ENCODE results near the gene CALHM1. TPM values are rescaled to one million over a fixed set of nuclear protein-coding genes. Genes with fewer than 3 reads are reported as not detected.
"Not testable (repeated sequence)": the region's sequence is repeated elsewhere in the genome, so short reads cannot be mapped to it uniquely, and the experiment has no call there.

CALHM1 gene
- total RNA-seq, 1 donor from 2014 or later: not detected

DNA sequence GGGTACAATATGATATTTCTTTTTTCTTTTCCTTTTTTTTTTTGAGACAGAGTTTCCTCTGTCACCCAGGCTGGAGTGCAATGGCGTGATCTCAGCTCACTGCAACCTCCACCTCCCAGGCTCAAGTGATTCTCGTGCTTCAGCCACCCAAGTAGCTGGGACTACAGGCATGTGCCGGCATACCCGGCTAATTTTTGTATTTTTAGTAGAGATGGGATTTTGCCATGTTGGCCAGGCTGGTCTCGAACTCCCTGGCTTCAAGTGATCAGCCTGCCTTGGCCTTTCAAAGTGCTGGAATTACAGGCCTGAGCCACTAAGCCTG lies 41.6 kb downstream of the CALHM1 start:
- not testable (repeated sequence) for H3K27me3 Mint-ChIP-seq (ENCODE audit: low read depth); H3K9me3 Mint-ChIP-seq (ENCODE audit: low read depth); DNase-seq (ENCODE audit: low spot score); H3K4me3 Mint-ChIP-seq (ENCODE audit: unreplicated experiment); H3K27ac Mint-ChIP-seq (ENCODE audit: unreplicated experiment); H3K4me1 Mint-ChIP-seq (ENCODE audit: low read depth)
- TF ChIP-seq, protein P1, sequence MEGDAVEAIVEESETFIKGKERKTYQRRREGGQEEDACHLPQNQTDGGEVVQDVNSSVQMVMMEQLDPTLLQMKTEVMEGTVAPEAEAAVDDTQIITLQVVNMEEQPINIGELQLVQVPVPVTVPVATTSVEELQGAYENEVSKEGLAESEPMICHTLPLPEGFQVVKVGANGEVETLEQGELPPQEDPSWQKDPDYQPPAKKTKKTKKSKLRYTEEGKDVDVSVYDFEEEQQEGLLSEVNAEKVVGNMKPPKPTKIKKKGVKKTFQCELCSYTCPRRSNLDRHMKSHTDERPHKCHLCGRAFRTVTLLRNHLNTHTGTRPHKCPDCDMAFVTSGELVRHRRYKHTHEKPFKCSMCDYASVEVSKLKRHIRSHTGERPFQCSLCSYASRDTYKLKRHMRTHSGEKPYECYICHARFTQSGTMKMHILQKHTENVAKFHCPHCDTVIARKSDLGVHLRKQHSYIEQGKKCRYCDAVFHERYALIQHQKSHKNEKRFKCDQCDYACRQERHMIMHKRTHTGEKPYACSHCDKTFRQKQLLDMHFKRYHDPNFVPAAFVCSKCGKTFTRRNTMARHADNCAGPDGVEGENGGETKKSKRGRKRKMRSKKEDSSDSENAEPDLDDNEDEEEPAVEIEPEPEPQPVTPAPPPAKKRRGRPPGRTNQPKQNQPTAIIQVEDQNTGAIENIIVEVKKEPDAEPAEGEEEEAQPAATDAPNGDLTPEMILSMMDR (IDR thresholded peaks at IDR 0.05): peak; percentile 21
- H3K36me3 Mint-ChIP-seq (ENCODE audit: low read depth): peaks cover 43% of the 10 kb centered on the region

DNA sequence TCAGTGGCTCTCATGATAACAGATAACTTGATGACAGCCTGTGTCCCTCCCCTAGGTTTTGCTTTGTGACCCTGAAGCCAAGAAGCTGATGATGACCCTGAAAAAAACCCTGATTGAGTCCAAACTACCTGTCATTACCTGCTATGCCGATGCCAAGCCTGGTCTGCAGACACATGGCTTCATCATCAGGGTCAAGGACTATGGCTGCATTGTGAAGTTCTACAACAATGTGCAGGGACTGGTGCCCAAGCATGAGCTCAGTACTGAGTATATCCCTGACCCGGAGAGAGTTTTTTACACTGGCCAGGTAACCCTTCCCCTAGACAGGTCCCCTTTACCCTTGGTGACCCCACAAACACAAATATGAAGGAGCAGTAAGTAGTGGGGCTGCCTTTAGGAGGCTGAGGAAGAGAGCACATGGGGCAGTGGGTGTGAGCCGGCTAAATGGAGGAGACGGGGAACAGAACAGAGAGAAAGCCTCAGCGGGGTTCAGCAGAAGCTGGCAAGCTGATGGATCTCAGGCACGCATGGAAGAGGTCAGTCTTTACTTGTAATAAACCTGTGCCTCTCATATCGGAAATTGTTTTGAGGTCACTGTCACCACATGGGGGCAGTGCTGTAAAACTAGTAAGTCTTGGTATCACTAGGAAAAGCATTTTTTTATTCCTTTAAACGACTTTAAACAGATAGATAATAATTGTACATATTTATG lies 42.1 kb downstream of the CALHM1 start:
- TF ChIP-seq, protein P1 (IDR thresholded peaks at IDR 0.05): peak; percentile 88
- no peak overlapping the region for H3K27ac Mint-ChIP-seq (ENCODE audit: unreplicated experiment)
- no peaks in the 10 kb centered on the region for H3K9me3 Mint-ChIP-seq (ENCODE audit: low read depth)
- no peaks in the 10 kb centered on the region for H3K4me1 Mint-ChIP-seq (ENCODE audit: low read depth)
- no peaks in the 10 kb centered on the region for H3K27me3 Mint-ChIP-seq (ENCODE audit: low read depth)
- H3K36me3 Mint-ChIP-seq (ENCODE audit: low read depth): peaks cover 43% of the 10 kb centered on the region
- H3K4me3 Mint-ChIP-seq (ENCODE audit: unreplicated experiment): no peak overlapping the region
- DNase-seq (ENCODE audit: low spot score): no peak

DNA sequence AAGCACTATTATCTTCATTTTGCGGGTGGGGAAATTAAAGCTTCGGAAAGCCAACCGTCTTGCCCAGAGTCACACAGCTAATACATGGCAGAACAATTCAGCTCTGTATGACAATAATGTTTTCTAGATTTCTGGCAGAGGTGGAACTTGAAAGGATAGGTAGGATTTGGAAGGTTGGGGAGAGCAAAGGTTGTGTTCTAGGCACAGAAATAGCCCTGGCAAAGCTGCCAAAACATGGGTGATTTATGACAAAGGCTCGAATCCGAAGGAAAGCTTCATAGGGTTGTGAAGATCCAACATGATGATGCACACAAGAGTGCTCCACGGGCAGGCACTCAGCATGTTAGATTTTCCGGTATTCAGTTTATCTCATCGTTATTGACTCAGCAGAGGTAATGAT lies 43.1 kb downstream of the CALHM1 start:
- Mint-ChIP-seq H3K27me3 (ENCODE audit: low read depth) (no peaks in the 10 kb centered on the region), H3K9me3 (ENCODE audit: low read depth) (no peaks in the 10 kb centered on the region), H3K4me3 (ENCODE audit: unreplicated experiment) (no peak overlapping the region), H3K4me1 (ENCODE audit: low read depth) (no peaks in the 10 kb centered on the region), H3K27ac (ENCODE audit: unreplicated experiment) (no peak overlapping the region), H3K36me3 (ENCODE audit: low read depth) (peaks cover 41% of the 10 kb centered on the region)
- TF ChIP-seq, protein P1 (IDR thresholded peaks at IDR 0.05): no peak
- DNase-seq (ENCODE audit: low spot score): no peak

DNA sequence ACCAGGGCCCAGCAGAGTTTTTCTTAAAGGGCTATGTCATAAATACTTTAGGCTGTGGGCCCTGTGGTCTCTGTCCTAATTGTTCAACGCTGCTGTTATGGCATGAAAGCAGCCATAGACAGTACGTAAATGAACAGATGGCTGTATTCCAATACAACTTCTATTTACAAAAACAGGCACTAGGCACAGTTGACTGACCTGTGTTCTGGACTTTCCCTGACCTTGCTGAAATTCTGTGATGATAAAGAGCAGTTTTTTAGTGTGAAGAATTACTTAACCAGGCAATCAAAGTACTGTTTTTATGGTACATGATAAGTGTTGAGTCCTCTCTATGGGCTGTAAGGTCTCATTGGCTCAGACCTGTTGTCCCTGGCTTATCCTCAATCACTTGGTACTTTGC lies 45.1 kb downstream of the CALHM1 start:
- Mint-ChIP-seq H3K4me3 (ENCODE audit: unreplicated experiment) (no peak overlapping the region), H3K27ac (ENCODE audit: unreplicated experiment) (no peak overlapping the region), H3K27me3 (ENCODE audit: low read depth) (no peaks in the 10 kb centered on the region), H3K4me1 (ENCODE audit: low read depth) (no peaks in the 10 kb centered on the region), H3K9me3 (ENCODE audit: low read depth) (no peaks in the 10 kb centered on the region), H3K36me3 (ENCODE audit: low read depth) (peaks cover 38% of the 10 kb centered on the region)
- TF ChIP-seq, protein P1 (IDR thresholded peaks at IDR 0.05): no peak
- no peak for DNase-seq (ENCODE audit: low spot score)

Other genes with a start within 250 kb of the CALHM1 start
- gene RPEL1, start 213.0 kb downstream of the CALHM1 start, total RNA-seq: not detected in 3 replicates
- 10.4 to 31.1 TPM (median 30.1 TPM) in 3 replicates for gene INA, start 181.8 kb downstream of the CALHM1 start, total RNA-seq
- gene PCGF6, start 107.8 kb downstream of the CALHM1 start, total RNA-seq: 9.9 to 12.2 TPM (median 11.4 TPM) in 3 replicates
- 3.1 to 3.9 TPM (median 3.3 TPM) in 3 replicates for gene TAF5, start 90.9 kb downstream of the CALHM1 start, total RNA-seq
- gene ATP5MK, start 62.4 kb downstream of the CALHM1 start, total RNA-seq: 297 to 326 TPM (median 299 TPM) in 3 replicates
- 24.7 to 33.0 TPM (median 27.9 TPM) in 3 replicates for gene PDCD11, start 62.3 kb downstream of the CALHM1 start, total RNA-seq
- gene CALHM2, start 6.5 kb downstream of the CALHM1 start, total RNA-seq: 1.3 to 10.9 TPM (median 9.9 TPM) in 3 replicates
- not detected in 3 replicates for gene CALHM3, start 20.3 kb upstream of the CALHM1 start, total RNA-seq
- gene NEURL1, start 34.8 kb upstream of the CALHM1 start, total RNA-seq: 0.05 TPM in 1 of 3 replicates, not detected in the others

Measured in chondrocyte (in vitro differentiated cells).